Kidney (tissue), 14 donors: ENCODE results near the gene PDE3B. TPM values are rescaled to one million over a fixed set of nuclear protein-coding genes. Genes with fewer than 3 reads are reported as not detected.

ENCODE experiments used
- DNase-seq, 5 donors: peaks; one replicate each; pipeline ENCODE4 v3.0.0-alpha.2; 2013 to 2020
- FAIRE-seq: peaks from 2 replicates; lab custom pipeline; 2012; peaks lifted over from hg19 to GRCh38; lab: Jason Lieb, UNC
- H3K27ac ChIP-seq, 2 donors: one replicate each; pipeline ENCODE4 v1.7.0; 2013; ENCODE audit warnings: low read depth in 2 of 2, low read length in 2 of 2, inconsistent platforms in 1 of 2
- H3K27me3 ChIP-seq: one replicate; pipeline ENCODE4 v1.7.1; 2013; ENCODE audit warnings: low read length, inconsistent platforms; ENCODE audit not compliant: control insufficient read depth, insufficient read depth
- H3K36me3 ChIP-seq, 3 donors: one replicate each; pipeline versions ENCODE4 v1.7.0 to v1.7.1; 2013; ENCODE audit warnings: low read length in 3 of 3, control low read depth in 1 of 3, inconsistent platforms in 1 of 3; ENCODE audit not compliant: insufficient read depth in 3 of 3, control insufficient read depth in 2 of 3
- H3K4me1 ChIP-seq, 3 donors: one replicate each; pipeline versions ENCODE4 v1.7.0 to v1.7.1; 2013; ENCODE audit warnings: low read length in 3 of 3, inconsistent platforms in 1 of 3, low read depth in 1 of 3; ENCODE audit not compliant: control insufficient read depth in 2 of 3, insufficient read depth in 2 of 3
- H3K4me3 ChIP-seq, 3 donors: one replicate each; pipeline versions ENCODE4 v1.7.0 to v1.8.1; 2013; ENCODE audit warnings: low read length in 3 of 3, control low read depth in 1 of 3, inconsistent platforms in 1 of 3
- H3K9ac ChIP-seq, 3 donors: one replicate each; pipeline versions ENCODE4 v1.7.0 to v1.7.1; 2013; ENCODE audit warnings: low read length in 3 of 3, control low read depth in 1 of 3, inconsistent platforms in 1 of 3
- H3K9me3 ChIP-seq, 3 donors: one replicate each; pipeline versions ENCODE4 v1.7.0 to v1.7.1; 2013; ENCODE audit warnings: low read length in 3 of 3, control low read depth in 1 of 3, inconsistent platforms in 1 of 3; ENCODE audit not compliant: control insufficient read depth in 2 of 3, insufficient read depth in 1 of 3
- intact Hi-C: fragments of 100-400 bp; cut with DNase I; formaldehyde crosslinking; loops from one replicate; pipeline ENCODE4 v1.11.1; 2022
- polyA plus RNA-seq: library from polyadenylated mRNA; stranded (reverse); fragments of 350-450 nt; fragmentation: Illumina TruSeq; extraction: RNeasy Lipid Tissue Mini Kit (QIAGEN cat#74804); gene quantifications from one replicate; pipeline ENCODE4 v1.2.3, GENCODE V29; 2014; ENCODE audit warnings: low read depth, low replicate concordance; ENCODE audit not compliant: insufficient read depth
- total RNA-seq: library from RNA; stranded (reverse); fragmentation: NEBNext Ultra II Directional; extraction: Animal tissue kit (Norgen Biotek cat#: 25700); gene quantifications from one replicate; pipeline ENCODE4 v1.2.1, GENCODE V29; 2021
- TF ChIP-seq, protein P1 (sequence below): IDR thresholded peaks from 3 replicates; pipeline ENCODE4 v1.5.1; 2012; ENCODE audit warnings: mild to moderate bottlenecking, moderate library complexity, borderline replicate concordance; ENCODE audit not compliant: insufficient read depth; ENCODE audit errors: extremely low read depth
- donor health status: control.
- donor health status: control.
- donor health status: control.
- donor health status: control.
- donor health status: control.
- donor health status: DM: yes; HTN: yes; CAD: no.
- donor health status: Normal renal cell carcinoma (clear cell type).

Gene PDE3B
- total and polyA plus RNA-seq, 2 donors from 2014 or later: 0.99 to 7.4 TPM

- TF ChIP-seq, protein P1, sequence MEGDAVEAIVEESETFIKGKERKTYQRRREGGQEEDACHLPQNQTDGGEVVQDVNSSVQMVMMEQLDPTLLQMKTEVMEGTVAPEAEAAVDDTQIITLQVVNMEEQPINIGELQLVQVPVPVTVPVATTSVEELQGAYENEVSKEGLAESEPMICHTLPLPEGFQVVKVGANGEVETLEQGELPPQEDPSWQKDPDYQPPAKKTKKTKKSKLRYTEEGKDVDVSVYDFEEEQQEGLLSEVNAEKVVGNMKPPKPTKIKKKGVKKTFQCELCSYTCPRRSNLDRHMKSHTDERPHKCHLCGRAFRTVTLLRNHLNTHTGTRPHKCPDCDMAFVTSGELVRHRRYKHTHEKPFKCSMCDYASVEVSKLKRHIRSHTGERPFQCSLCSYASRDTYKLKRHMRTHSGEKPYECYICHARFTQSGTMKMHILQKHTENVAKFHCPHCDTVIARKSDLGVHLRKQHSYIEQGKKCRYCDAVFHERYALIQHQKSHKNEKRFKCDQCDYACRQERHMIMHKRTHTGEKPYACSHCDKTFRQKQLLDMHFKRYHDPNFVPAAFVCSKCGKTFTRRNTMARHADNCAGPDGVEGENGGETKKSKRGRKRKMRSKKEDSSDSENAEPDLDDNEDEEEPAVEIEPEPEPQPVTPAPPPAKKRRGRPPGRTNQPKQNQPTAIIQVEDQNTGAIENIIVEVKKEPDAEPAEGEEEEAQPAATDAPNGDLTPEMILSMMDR: no peak
- H3K4me3 ChIP-seq: no peak overlapping the region
- no peaks in the 10 kb centered on the region for H3K4me1 ChIP-seq
- no peak overlapping the region for H3K27ac ChIP-seq
- intact Hi-C loops: no loop called here
- no peak for DNase-seq
- FAIRE-seq: no peak
- no peak overlapping the region for H3K9ac ChIP-seq
- H3K36me3 ChIP-seq: no peaks in the 10 kb centered on the region
- H3K27me3 ChIP-seq: no peaks in the 10 kb centered on the region
- no peaks in the 10 kb centered on the region for H3K9me3 ChIP-seq
Observed at GRCh38 chr11:14854057-14854456, 210.5 kb downstream of the PDE3B start.

DNA sequence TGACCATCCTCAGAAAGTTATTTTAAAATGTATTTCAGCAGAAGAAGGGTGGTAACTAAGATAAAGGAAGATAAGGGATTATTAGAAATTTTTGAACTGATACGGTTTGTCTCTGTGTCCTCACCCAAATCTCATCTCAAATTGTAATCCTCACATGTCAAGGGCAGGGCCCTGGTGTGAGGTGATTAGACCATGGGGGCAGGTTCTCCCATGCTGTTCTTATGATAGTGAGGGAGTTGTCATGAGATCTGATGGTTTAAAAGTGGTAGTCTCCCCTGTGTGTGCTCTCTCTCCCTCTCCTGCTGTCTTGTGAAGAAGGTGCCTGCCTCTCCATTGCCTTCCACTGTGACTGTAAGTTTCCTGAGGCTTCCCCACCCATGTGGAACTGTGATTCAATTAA lies 212.3 kb downstream of the PDE3B start:
- no peak overlapping the region for H3K4me3 ChIP-seq
- FAIRE-seq: no peak
- H3K9me3 ChIP-seq: no peaks in the 10 kb centered on the region
- H3K27me3 ChIP-seq: no peaks in the 10 kb centered on the region
- no peak overlapping the region for H3K27ac ChIP-seq
- H3K36me3 ChIP-seq: no peaks in the 10 kb centered on the region
- intact Hi-C loops: no loop called here
- no peaks in the 10 kb centered on the region for H3K4me1 ChIP-seq
- TF ChIP-seq, protein P1: no peak
- no peak overlapping the region for H3K9ac ChIP-seq
- no peak for DNase-seq

DNA sequence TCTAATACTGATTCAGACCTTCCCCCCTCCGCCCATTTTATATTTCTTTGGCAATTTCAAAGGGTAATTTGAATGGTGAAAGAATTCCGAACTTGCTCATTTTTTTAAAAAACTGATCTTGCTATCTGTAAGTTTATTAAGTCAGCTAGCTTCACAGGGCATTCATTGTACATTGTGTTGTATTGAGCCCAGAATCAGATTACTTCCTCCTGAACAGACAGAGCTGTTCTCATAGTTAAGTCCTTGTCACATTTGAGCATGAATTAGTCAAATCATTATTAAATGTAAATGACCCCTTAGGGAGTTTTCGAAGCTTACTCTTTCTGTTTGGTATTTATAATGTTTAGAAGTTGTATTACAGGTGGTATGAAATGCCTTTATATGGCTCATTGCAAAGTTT lies 214.0 kb downstream of the PDE3B start:
- FAIRE-seq: no peak

DNA sequence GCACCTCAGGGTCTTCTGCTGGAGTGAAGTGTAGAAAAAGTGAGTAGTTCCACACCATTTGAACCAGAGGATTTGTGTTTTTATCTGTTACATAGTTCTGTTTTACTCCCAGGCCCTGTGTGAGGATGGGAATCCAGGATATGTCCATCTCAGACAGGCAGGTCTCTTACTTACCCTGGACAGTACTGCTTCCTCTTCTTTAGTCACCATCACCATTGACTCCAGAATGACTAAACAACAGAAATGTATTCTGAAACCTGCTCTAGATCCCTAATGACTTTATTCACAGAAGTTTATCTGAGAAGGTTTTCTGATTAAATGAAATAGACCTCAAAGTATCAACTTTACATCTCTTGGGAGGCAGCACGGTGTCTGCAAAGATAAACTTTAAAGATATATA lies 214.8 kb downstream of the PDE3B start:
- Histone ChIP-seq H3K9me3 (no peaks in the 10 kb centered on the region), H3K27ac (no peak overlapping the region), H3K36me3 (no peaks in the 10 kb centered on the region), H3K4me3 (no peak overlapping the region), H3K27me3 (no peaks in the 10 kb centered on the region), H3K4me1 (no peaks in the 10 kb centered on the region), H3K9ac (no peak overlapping the region)
- FAIRE-seq: no peak
- TF ChIP-seq, protein P1: no peak
- no peak for DNase-seq
- intact Hi-C loops: no loop called here

More for the DNA sequence above, 214.0 kb downstream of the PDE3B start:
- Histone ChIP-seq H3K27ac (no peak overlapping the region), H3K27me3 (no peaks in the 10 kb centered on the region), H3K9ac (no peak overlapping the region), H3K4me1 (no peaks in the 10 kb centered on the region), H3K4me3 (no peak overlapping the region), H3K9me3 (no peaks in the 10 kb centered on the region), H3K36me3 (no peaks in the 10 kb centered on the region)
- TF ChIP-seq, protein P1: no peak
- intact Hi-C loops: no loop called here
- DNase-seq: no peak
